ENCODE measurements around the gene MID1IP1.

The MID1IP1 gene

GRCh38 chrX:38817004-38817703, 15.9 kb downstream of the MID1IP1 start:
- DNase-seq: no peak

- no peak for DNase-seq
Observed at GRCh38 chrX:38819163-38819562, 17.9 kb downstream of the MID1IP1 start.

GRCh38 chrX:38819709-38820108, 18.4 kb downstream of the MID1IP1 start:
- no peak for DNase-seq

- DNase-seq: no peak
Observed at GRCh38 chrX:38820751-38821150, 19.5 kb downstream of the MID1IP1 start.

GRCh38 chrX:38824176-38824575, 22.9 kb downstream of the MID1IP1 start:
- no peak for DNase-seq

GRCh38 chrX:38831949-38832348, 30.7 kb downstream of the MID1IP1 start:
- DNase-seq: no peak

- no peak for DNase-seq
Observed at GRCh38 chrX:38837389-38837788, 36.1 kb downstream of the MID1IP1 start.

GRCh38 chrX:38839277-38839676, 38.0 kb downstream of the MID1IP1 start:
- no peak for DNase-seq

GRCh38 chrX:38839944-38840343, 38.7 kb downstream of the MID1IP1 start:
- no peak for DNase-seq

GRCh38 chrX:38841750-38842149, 40.5 kb downstream of the MID1IP1 start:
- DNase-seq: no peak

- DNase-seq: no peak
Observed at GRCh38 chrX:38845426-38845825, 44.2 kb downstream of the MID1IP1 start.

GRCh38 chrX:38847206-38847902, 46.1 kb downstream of the MID1IP1 start:
- DNase-seq: no peak

GRCh38 chrX:38847903-38848230, 46.6 kb downstream of the MID1IP1 start:
- DNase-seq: no peak

GRCh38 chrX:38848671-38849455, 47.6 kb downstream of the MID1IP1 start:
- no peak for DNase-seq

GRCh38 chrX:38850807-38851544, 49.7 kb downstream of the MID1IP1 start:
- DNase-seq: no peak

GRCh38 chrX:38854305-38854704, 53.0 kb downstream of the MID1IP1 start:
- DNase-seq: no peak
